ENCODE measurements around the gene CCBE1.

CCBE1 gene

DNA sequence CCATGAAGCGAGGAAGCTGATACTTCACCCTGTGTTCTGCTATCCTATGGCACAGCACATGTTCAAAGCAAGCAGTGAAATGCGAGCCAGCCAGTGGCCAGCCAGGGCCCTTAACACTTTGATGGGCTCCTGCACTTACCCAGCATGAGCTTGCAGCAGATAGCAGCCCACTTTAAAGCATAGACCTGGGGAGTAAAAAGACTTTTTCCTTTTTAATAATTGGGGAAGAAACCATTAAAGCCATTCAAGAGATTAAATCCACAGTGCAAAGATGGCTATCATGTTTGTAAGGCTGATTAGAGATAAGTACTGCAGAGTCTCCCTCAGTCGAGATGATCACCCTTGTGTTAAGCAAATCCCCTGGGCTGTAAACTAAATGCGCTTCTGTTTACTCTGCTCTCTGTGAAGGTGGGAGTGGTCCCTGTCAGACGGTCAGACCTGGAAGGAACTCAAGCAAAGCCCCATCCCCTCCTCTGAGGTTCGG, 15.7 kb downstream of the CCBE1 start:
- H3K4me3 ChIP-seq (ENCODE audit: low read depth, low read length), result no peak overlapping the region
- TF ChIP-seq, protein P1, sequence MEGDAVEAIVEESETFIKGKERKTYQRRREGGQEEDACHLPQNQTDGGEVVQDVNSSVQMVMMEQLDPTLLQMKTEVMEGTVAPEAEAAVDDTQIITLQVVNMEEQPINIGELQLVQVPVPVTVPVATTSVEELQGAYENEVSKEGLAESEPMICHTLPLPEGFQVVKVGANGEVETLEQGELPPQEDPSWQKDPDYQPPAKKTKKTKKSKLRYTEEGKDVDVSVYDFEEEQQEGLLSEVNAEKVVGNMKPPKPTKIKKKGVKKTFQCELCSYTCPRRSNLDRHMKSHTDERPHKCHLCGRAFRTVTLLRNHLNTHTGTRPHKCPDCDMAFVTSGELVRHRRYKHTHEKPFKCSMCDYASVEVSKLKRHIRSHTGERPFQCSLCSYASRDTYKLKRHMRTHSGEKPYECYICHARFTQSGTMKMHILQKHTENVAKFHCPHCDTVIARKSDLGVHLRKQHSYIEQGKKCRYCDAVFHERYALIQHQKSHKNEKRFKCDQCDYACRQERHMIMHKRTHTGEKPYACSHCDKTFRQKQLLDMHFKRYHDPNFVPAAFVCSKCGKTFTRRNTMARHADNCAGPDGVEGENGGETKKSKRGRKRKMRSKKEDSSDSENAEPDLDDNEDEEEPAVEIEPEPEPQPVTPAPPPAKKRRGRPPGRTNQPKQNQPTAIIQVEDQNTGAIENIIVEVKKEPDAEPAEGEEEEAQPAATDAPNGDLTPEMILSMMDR (IDR thresholded peaks at IDR 0.05; ENCODE audit: insufficient read depth, low read length, missing control alignments), result no peak
- ChIA-PET CTCF (interaction anchor here (1.0 to 3.2 kb wide), 6 partner anchors 9 to 223 kb away, joined by 3 to 24 read pairs (median 3); partner anchors contain the start of gene CCBE1), POLR2A (interaction anchor here (0.6 kb wide), 1 partner anchor 196 kb away, joined by 3 read pairs; no protein-coding TSS in a partner anchor)
- no peak for DNase-seq (ENCODE audit: low read depth, low spot score)

DNA sequence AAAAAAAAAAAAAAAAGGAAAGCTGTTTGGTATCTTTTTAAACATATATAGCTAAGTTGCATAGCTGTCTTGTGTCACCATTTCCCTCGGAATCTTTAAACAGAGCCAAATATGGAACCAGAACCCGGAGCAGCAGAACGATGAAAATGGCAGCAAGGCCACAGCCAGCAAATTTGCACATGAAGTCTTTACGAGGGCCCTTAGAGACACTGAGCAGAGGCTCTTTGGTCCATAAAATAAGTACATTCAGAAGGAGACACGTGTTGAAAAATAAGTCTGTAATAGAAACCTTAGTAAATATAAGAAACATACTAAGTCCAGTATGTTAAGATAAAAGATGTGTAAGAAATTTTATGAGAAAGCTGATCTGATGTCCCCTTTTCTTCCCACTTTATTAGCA, 16.2 kb downstream of the CCBE1 start:
- ChIA-PET POLR2A (interaction anchor here (0.6 kb wide), 1 partner anchor 195 kb away, joined by 3 read pairs; no protein-coding TSS in a partner anchor), CTCF (interaction anchor here (1.0 to 3.2 kb wide), 4 partner anchors 16 to 222 kb away, joined by 3 to 24 read pairs (median 4); partner anchors contain the start of gene CCBE1)
- TF ChIP-seq, protein P1 (IDR thresholded peaks at IDR 0.05; ENCODE audit: insufficient read depth, low read length, missing control alignments), result no peak
- no peak for DNase-seq (ENCODE audit: low read depth, low spot score)
- no peak overlapping the region for H3K4me3 ChIP-seq (ENCODE audit: low read depth, low read length)

DNA sequence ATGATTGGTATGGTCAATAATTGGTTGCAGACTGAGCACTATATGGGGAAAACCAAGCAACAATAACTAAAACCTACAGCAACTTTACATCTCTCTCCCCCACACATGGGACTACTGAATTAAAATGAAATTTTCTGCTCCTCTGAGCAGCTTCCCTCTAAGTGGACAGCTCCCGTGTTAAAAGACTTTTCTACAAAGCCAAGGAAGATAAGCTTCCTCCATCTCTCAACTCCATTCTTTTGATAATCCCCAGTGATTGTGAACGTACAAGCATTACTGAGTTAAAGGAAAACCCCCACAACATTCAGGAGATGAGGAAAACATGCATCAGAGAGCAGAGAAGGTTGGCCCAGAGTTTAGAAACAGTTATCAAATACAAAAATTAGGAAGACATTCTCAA, 21.9 kb downstream of the CCBE1 start:
- DNase-seq (ENCODE audit: low read depth, low spot score), result no peak
- ChIA-PET POLR2A (no interaction called here), CTCF (interaction anchor here (0.6 to 5.5 kb wide), 5 partner anchors 15 to 216 kb away, joined by 3 to 29 read pairs (median 5); partner anchors contain the start of gene CCBE1)
- TF ChIP-seq, protein P1 (IDR thresholded peaks at IDR 0.05; ENCODE audit: insufficient read depth, low read length, missing control alignments), result no peak
- H3K4me3 ChIP-seq (ENCODE audit: low read depth, low read length), result no peak overlapping the region

- CTCF ChIA-PET, result interaction anchor here (0.6 to 5.5 kb wide), 6 partner anchors 10 to 216 kb away, joined by 3 to 29 read pairs (median 5); partner anchors contain the start of gene CCBE1
- H3K4me3 ChIP-seq (ENCODE audit: low read depth, low read length), result no peak overlapping the region
- POLR2A ChIA-PET, result no interaction called here
- DNase-seq (ENCODE audit: low read depth, low spot score), result no peak
- TF ChIP-seq, protein P1 (IDR thresholded peaks at IDR 0.05; ENCODE audit: insufficient read depth, low read length, missing control alignments), result no peak
These were observed 22.3 kb downstream of the CCBE1 start for GRCh38 chr18:59674903-59675270.

DNA sequence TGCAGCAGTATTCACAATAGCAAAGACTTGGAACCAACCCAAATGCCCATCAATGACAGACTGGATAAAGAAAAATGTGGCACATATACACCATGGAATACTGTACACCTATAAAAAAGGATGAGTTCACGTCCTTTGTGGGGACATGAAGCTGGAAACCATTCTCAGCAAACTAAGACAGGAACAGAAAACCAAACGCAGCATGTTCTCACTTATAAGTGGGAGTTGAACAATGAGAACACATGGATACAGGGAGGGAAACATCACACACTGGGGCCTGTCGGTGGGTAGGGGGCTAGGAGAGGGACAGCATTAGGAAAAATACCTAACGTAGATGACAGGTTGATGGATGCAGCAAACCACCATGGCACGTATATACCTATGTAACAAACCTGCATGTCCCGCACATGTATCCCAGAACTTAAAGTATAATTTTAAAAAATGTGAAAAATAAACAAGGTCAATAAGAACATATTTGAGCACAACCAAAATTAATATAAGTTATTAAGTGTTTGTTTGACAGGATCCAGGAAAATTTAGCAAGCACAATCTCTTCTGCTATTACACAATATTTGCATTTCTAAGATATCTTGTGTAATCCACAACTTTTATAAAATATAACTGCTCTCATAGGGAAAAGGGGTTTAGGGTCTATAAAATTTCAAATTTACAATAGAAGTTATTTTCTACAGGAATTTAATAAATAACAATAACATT, 22.9 kb downstream of the CCBE1 start:
- TF ChIP-seq, protein P1 (IDR thresholded peaks at IDR 0.05; ENCODE audit: insufficient read depth, low read length, missing control alignments), result no peak
- no peak for DNase-seq (ENCODE audit: low read depth, low spot score)
- ChIA-PET CTCF (interaction anchor here (1.7 to 6.9 kb wide), 5 partner anchors 11 to 215 kb away, joined by 4 to 36 read pairs (median 12); partner anchors contain the start of gene CCBE1), POLR2A (no interaction called here)
- H3K4me3 ChIP-seq (ENCODE audit: low read depth, low read length), result no peak overlapping the region

DNA sequence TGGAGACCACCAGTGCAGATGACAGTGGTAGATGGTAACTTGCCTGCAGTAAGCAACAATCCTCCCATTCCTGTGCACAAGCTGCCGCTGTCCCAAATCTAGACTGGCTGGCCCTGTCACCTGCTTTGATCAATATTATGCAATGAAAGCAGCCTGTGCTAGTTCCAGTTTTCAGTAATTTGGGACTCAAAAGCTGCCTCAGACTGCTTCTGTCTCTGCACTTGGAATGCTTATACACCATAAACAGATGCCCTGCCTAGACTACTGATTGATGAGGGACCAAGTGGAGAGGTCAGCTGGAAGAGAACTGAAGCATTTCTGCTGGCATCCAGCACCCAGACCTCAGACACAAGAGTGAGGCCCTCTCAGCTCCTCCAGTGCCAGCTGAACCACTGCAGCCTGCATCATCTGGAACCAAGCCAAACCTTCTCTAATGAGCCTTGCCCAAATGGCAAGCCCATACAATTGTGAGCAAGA, 24.9 kb downstream of the CCBE1 start:
- no peak for DNase-seq (ENCODE audit: low read depth, low spot score)
- ChIA-PET CTCF (interaction anchor here (1.5 to 6.9 kb wide), 4 partner anchors 19 to 151 kb away, joined by 3 to 36 read pairs (median 20); partner anchors contain the start of gene CCBE1), POLR2A (interaction anchor here (0.6 kb wide), 1 partner anchor 46 kb away, joined by 3 read pairs; no protein-coding TSS in a partner anchor)

More for the DNA sequence above, 24.9 kb downstream of the CCBE1 start:
- TF ChIP-seq, protein P1 (IDR thresholded peaks at IDR 0.05; ENCODE audit: insufficient read depth, low read length, missing control alignments), result no peak
- H3K4me3 ChIP-seq (ENCODE audit: low read depth, low read length), result no peak overlapping the region

Data from AG04449 (cell line).